SU-DHL-6 (cell line): ENCODE results near the gene SELENOV.

Experiments used
- H2AFZ ChIP-seq: fragments of 200-600 bp; sonication (generic); 2 replicates; pipeline ENCODE4 v1.6.1; 2014; ENCODE audit warnings: low read depth, mild to moderate bottlenecking, moderate library complexity, mixed read lengths, antibody characterized with exemption, low read length; ENCODE audit not compliant: severe bottlenecking
- H3F3A ChIP-seq: fragments of 200-600 bp; shearing (Covaris generic); 2 replicates; pipeline ENCODE4 v1.6.0; 2016; ENCODE audit warnings: antibody characterized with exemption, mild to moderate bottlenecking; ENCODE audit not compliant: insufficient read depth
- H3K27ac ChIP-seq: fragments of 200-600 bp; sonication (generic); 2 replicates; pipeline ENCODE4 v1.5.1; 2016; ENCODE audit warnings: low read depth, mild to moderate bottlenecking, low read length, moderate library complexity, mixed read lengths
- H3K27me3 ChIP-seq: fragments of 200-600 bp; sonication (generic), shearing (Covaris generic); 2 replicates; pipeline ENCODE4 v1.6.0; 2014; ENCODE audit warnings: mild to moderate bottlenecking, low read length
- H3K36me3 ChIP-seq: fragments of 200-600 bp; sonication (generic); 2 replicates; pipeline ENCODE4 v1.6.1; 2014; ENCODE audit warnings: mild to moderate bottlenecking, low read length, mixed read lengths
- H3K4me2 ChIP-seq: fragments of 300-600, 200-600 bp; shearing (Covaris generic), sonication (generic); 2 replicates; pipeline ENCODE4 v1.6.0; 2014; ENCODE audit warnings: low read length, low read depth, mild to moderate bottlenecking; ENCODE audit not compliant: poor library complexity, severe bottlenecking
- H3K4me3 ChIP-seq: fragments of 200-600 bp; sonication (generic); 2 replicates; pipeline ENCODE4 v1.5.1; 2014; ENCODE audit warnings: antibody characterized with exemption, low read length, mild to moderate bottlenecking, mixed read lengths; ENCODE audit not compliant: insufficient read depth, poor library complexity, severe bottlenecking
- H3K79me2 ChIP-seq: fragments of 200-600 bp; sonication (generic); 2 replicates; pipeline ENCODE4 v1.6.1; 2014; ENCODE audit warnings: mild to moderate bottlenecking, low read length, moderate library complexity; ENCODE audit not compliant: insufficient read depth
- H3K9ac ChIP-seq: fragments of 200-600 bp; sonication (generic); 2 replicates; pipeline ENCODE4 v1.7.0; 2014; ENCODE audit warnings: mild to moderate bottlenecking, low read length
- H3K9me2 ChIP-seq: fragments of 200-600 bp; sonication (generic); replicated peaks from 2 replicates; pipeline ENCODE4 v1.6.1; 2014; ENCODE audit warnings: low read length; ENCODE audit not compliant: insufficient read depth
- H3K9me3 ChIP-seq: fragments of 200-600 bp; sonication (generic); 2 replicates; pipeline ENCODE4 v1.6.1; 2014; ENCODE audit warnings: low read length, mixed read lengths; ENCODE audit not compliant: insufficient read depth
- H4K20me1 ChIP-seq: fragments of 200-600 bp; sonication (generic); 2 replicates; pipeline ENCODE4 v1.6.1; 2014; ENCODE audit warnings: low read depth, mild to moderate bottlenecking, antibody characterized with exemption, low read length, moderate library complexity, mixed read lengths
- EZH2phosphoT487 ChIP-seq: fragments of 200-600 bp; sonication (generic), shearing (Covaris generic); conservative IDR thresholded peaks from 2 replicates; pipeline ENCODE4 v1.6.1; 2018; ENCODE audit warnings: mild to moderate bottlenecking, antibody characterized with exemption, low read length, moderate library complexity, mixed read lengths
- TF ChIP-seq, protein P1 (sequence below): fragments of 200-600 bp; sonication (generic); IDR thresholded peaks from one replicate; pipeline ENCODE4 v1.5.1; 2017; ENCODE audit warnings: antibody characterized with exemption, mild to moderate bottlenecking, low read length, moderate library complexity; ENCODE audit not compliant: insufficient read depth, poor library complexity, severe bottlenecking

SELENOV gene

DNA sequence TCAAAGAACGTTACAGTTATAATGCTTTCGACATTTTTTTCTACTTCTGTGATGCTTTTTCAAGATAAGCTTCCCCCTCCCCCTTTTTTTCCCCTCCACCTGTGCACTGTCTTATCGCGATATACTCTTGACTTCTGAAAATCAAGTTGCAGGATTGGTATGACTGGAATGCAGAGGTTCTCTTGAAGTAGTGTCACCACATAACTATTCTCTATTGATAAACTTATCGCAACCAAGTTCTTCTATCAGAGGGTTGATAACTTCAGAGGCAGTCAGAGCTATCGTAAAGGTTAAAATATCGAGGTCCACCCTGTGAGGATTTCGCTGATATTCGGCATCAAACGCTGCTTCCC, 24.2 kb downstream of the SELENOV start:
- Histone ChIP-seq H4K20me1 (peaks cover 3% of the 10 kb centered on the region; the same call in 1 of the 2 replicates), H3K4me3 (peak overlapping the region; percentile 93), H3F3A (no peaks in the 10 kb centered on the region), H3K4me2 (peak overlapping the region; percentile 77), H3K36me3 (no peaks in the 10 kb centered on the region), H2AFZ (peak overlapping the region; percentile 77), H3K9me2 (no peaks in the 10 kb centered on the region), H3K79me2 (peaks cover 15% of the 10 kb centered on the region), H3K27ac (no peak overlapping the region), H3K9me3 (no peaks in the 10 kb centered on the region), H3K27me3 (no peaks in the 10 kb centered on the region), H3K9ac (peak overlapping the region; percentile 81)
- no peak for TF ChIP-seq EZH2phosphoT487
- TF ChIP-seq, protein P1, sequence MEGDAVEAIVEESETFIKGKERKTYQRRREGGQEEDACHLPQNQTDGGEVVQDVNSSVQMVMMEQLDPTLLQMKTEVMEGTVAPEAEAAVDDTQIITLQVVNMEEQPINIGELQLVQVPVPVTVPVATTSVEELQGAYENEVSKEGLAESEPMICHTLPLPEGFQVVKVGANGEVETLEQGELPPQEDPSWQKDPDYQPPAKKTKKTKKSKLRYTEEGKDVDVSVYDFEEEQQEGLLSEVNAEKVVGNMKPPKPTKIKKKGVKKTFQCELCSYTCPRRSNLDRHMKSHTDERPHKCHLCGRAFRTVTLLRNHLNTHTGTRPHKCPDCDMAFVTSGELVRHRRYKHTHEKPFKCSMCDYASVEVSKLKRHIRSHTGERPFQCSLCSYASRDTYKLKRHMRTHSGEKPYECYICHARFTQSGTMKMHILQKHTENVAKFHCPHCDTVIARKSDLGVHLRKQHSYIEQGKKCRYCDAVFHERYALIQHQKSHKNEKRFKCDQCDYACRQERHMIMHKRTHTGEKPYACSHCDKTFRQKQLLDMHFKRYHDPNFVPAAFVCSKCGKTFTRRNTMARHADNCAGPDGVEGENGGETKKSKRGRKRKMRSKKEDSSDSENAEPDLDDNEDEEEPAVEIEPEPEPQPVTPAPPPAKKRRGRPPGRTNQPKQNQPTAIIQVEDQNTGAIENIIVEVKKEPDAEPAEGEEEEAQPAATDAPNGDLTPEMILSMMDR = no peak

DNA sequence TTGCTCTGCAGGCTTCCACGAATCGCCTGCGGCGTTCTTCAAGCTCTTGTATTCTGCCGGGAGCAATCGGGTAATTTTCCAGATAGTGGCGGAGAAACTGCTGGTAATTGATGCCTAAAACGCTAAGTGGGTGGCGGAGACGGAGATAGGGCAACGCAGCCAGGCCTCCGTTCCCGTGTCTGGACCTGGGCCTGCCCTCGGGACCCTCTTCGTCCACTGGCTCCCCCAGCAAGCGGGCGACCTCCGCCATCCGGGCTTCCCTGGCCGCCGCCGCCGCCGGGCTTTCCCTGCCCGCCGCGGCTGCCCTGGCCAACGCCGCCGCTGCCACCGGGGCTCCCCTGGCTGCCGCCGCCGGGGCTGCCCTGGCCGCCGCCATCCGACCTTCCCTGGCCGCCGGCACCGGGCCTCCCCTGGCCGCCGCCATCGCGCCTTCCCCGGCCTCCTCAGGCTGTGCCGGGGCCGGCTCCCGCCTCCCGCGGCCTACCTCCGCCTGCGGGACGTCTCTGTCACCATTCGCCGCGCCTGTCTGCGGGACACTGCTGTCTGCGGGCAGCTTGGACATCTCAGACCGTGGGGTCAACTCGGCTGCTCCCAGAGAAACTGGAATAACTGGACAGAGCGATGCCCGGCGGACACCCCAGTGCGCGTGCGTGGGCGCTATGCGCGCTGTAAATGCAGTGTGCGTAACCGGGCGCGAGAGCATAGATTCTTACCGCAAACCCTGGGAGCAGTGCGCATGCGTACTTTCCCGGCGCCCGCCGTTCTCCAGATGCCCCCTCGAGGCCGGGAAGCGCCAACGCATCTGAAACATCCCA, 24.8 kb downstream of the SELENOV start, which contains the start of gene EID2:
TSS of gene EID2 (minus strand) at position 644 of the 815 bp plus-strand sequence. CDS start at position 562, 82 bp downstream.
- no peaks in the 10 kb centered on the region for H3K36me3 ChIP-seq
- H3K4me2 ChIP-seq = peak within 1 kb of the TSS; percentile 77
- no peaks in the 10 kb centered on the region for H3K27me3 ChIP-seq
- H3K4me3 ChIP-seq = peak within 1 kb of the TSS; percentile 93
- peaks cover 15% of the 10 kb centered on the region for H3K79me2 ChIP-seq
- H2AFZ ChIP-seq = peak within 1 kb of the TSS; percentile 86
- TF ChIP-seq, protein P1 = peak; percentile 49
- no peak for TF ChIP-seq EZH2phosphoT487
- peak within 1 kb of the TSS; percentile 54; the same call in 1 of the 2 replicates for H3K27ac ChIP-seq
- H3K9ac ChIP-seq = peak within 1 kb of the TSS; percentile 81
- H3F3A ChIP-seq = no peaks in the 10 kb centered on the region
- no peaks in the 10 kb centered on the region for H3K9me2 ChIP-seq
- peaks cover 3% of the 10 kb centered on the region; the same call in 1 of the 2 replicates for H4K20me1 ChIP-seq
- no peaks in the 10 kb centered on the region for H3K9me3 ChIP-seq

DNA sequence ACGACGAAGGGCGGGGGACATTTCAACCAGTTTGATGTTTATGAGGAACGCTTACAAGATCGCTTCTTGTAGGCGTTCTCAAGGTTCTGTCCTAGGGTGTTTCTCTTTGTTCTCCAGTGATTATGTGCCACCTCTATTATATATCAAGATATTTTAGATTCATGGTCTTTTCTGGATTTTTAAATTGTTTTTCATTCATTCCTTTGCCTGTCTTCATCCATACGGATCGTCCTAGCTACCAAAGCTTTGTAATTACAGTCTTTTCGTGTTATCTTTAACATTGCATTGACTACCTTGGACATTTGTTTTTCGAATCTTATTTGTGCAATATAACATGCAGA, 25.4 kb downstream of the SELENOV start:
- TF ChIP-seq EZH2phosphoT487 = no peak
- TF ChIP-seq, protein P1 = no peak
- no peaks in the 10 kb centered on the region for H3F3A ChIP-seq
- no peaks in the 10 kb centered on the region for H3K36me3 ChIP-seq
- no peaks in the 10 kb centered on the region for H3K9me3 ChIP-seq
- H3K4me3 ChIP-seq = peak overlapping the region; percentile 13
- H2AFZ ChIP-seq = peak overlapping the region; percentile 81
- no peaks in the 10 kb centered on the region for H3K27me3 ChIP-seq
- H3K4me2 ChIP-seq = peak overlapping the region; percentile 77
- peaks cover 15% of the 10 kb centered on the region for H3K79me2 ChIP-seq
- H3K9me2 ChIP-seq = no peaks in the 10 kb centered on the region
- H4K20me1 ChIP-seq = peaks cover 3% of the 10 kb centered on the region; the same call in 1 of the 2 replicates
- H3K9ac ChIP-seq = peak overlapping the region; percentile 81
- H3K27ac ChIP-seq = no peak overlapping the region
